Activated CD8-positive, alpha-beta T cell treated with anti-CD3 and anti-CD28 coated beads for 36 hours (primary cell): ENCODE measurements around the gene STAM. TPM values are rescaled to one million over a fixed set of nuclear protein-coding genes. Genes with fewer than 3 reads are reported as not detected.

Experiments
- ATAC-seq: fragments of 200-7000 bp; cut with Tn5 transposase; one replicate; pipeline ENCODE4 v1.10.0; 2021; ENCODE audit warnings: mild to moderate bottlenecking, moderate library complexity
- CTCF ChIA-PET: fragments of 350-600 bp; sonication (Branson Sonifier 250); formaldehyde crosslinking; loops from one replicate; lab custom pipeline; 2021; ENCODE audit warnings: antibody characterized with exemption; lab: Charles Lee
- POLR2A ChIA-PET: fragments of 350-600 bp; sonication (Branson Sonifier 250); formaldehyde crosslinking; loops from one replicate; lab custom pipeline; 2021; ENCODE audit warnings: antibody characterized with exemption; lab: Charles Lee
- DNase-seq: peaks from one replicate; pipeline ENCODE4 v3.0.0-alpha.2; 2020
- H3K27ac Mint-ChIP-seq: one replicate; pipeline ENCODE4 v1.8.0; 2021; ENCODE audit warnings: mild to moderate bottlenecking, mixed read lengths
- H3K27me3 Mint-ChIP-seq: one replicate; pipeline ENCODE4 v1.8.0; 2021; ENCODE audit warnings: mixed read lengths
- H3K36me3 Mint-ChIP-seq: one replicate; pipeline ENCODE4 v1.8.0; 2021; ENCODE audit warnings: low read depth, mixed read lengths
- H3K4me1 Mint-ChIP-seq: one replicate; pipeline ENCODE4 v1.8.0; 2021; ENCODE audit warnings: low read depth, mixed read lengths
- H3K4me3 Mint-ChIP-seq: one replicate; pipeline ENCODE4 v1.8.0; 2021; ENCODE audit warnings: mild to moderate bottlenecking, moderate library complexity, mixed read lengths
- H3K9me3 Mint-ChIP-seq: one replicate; pipeline ENCODE4 v1.8.0; 2021; ENCODE audit warnings: mixed read lengths
- intact Hi-C: fragments of 100-400 bp; cut with micrococcal nuclease; formaldehyde crosslinking; loops from one replicate; pipeline ENCODE4 v1.10.0; 2022
- total RNA-seq, 2 experiments: library from RNA; stranded (reverse); gene quantifications; one replicate each; pipeline ENCODE4 v1.2.3, GENCODE V29; 2021
- TF ChIP-seq, protein P1 (sequence below): fragments of 200-600 bp; IDR thresholded peaks from one replicate; pipeline ENCODE4 v1.8.0; 2022; ENCODE audit warnings: antibody characterized with exemption, mild to moderate bottlenecking

Gene STAM
- total RNA-seq, 2 experiments from 2014 or later, result 21.6 to 24.5 TPM

DNA sequence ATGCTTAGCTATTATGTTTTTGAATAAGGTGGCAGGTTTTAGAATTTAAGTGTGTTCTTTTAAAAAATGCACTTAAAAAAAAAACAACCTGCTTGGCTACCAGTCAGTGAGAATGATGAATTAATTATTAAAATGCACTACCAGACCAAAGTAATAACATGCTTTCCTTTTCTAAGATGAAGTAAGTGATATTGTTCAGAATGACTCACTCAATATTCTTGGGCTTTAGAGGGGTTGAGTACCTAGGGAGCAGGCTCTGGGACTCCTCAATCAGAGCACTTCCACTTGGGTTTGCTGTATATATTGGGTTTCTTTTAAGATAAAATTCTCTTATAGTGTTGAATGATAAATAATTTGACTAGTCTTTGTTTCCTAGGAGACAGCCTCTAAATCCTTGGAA, 8.6 kb downstream of the STAM start:
- TF ChIP-seq, protein P1, sequence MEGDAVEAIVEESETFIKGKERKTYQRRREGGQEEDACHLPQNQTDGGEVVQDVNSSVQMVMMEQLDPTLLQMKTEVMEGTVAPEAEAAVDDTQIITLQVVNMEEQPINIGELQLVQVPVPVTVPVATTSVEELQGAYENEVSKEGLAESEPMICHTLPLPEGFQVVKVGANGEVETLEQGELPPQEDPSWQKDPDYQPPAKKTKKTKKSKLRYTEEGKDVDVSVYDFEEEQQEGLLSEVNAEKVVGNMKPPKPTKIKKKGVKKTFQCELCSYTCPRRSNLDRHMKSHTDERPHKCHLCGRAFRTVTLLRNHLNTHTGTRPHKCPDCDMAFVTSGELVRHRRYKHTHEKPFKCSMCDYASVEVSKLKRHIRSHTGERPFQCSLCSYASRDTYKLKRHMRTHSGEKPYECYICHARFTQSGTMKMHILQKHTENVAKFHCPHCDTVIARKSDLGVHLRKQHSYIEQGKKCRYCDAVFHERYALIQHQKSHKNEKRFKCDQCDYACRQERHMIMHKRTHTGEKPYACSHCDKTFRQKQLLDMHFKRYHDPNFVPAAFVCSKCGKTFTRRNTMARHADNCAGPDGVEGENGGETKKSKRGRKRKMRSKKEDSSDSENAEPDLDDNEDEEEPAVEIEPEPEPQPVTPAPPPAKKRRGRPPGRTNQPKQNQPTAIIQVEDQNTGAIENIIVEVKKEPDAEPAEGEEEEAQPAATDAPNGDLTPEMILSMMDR, result no peak
- H3K27me3 Mint-ChIP-seq, result no peaks in the 10 kb centered on the region
- H3K4me3 Mint-ChIP-seq, result no peak overlapping the region
- intact Hi-C loops, result no loop called here
- H3K36me3 Mint-ChIP-seq, result peaks cover 76% of the 10 kb centered on the region
- peak overlapping the region; percentile 40 for H3K27ac Mint-ChIP-seq
- peaks cover 26% of the 10 kb centered on the region for H3K9me3 Mint-ChIP-seq
- POLR2A ChIA-PET, result interaction anchor here (1.1 to 3.9 kb wide), 2 partner anchors 8 to 15 kb away, joined by 4 to 19 read pairs; partner anchors contain the start of gene STAM
- no peak for DNase-seq
- CTCF ChIA-PET, result interaction anchor here (1.4 kb wide), 1 partner anchor 8 kb away, joined by 3 read pairs; no protein-coding TSS in a partner anchor
- peaks cover 85% of the 10 kb centered on the region for H3K4me1 Mint-ChIP-seq
- no peak for ATAC-seq

DNA sequence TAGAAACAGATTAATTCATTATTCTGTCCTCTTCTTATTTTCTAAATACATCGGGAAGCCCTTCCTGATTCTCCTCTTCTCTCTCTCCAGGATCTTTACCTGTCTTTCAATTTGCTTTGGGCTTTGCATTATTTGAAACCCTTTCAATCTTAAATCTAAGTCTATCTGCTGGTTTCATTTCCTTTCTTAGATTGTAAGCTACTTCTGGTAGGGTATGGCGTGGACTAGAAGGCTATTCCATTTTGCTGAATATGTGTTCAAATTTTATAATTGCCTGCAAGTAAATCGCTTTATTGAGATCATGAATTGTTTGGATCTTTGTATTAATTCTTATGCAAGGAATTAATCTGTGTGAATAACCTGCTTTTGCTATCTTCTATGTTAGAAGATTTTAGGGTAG, 11.1 kb downstream of the STAM start:
- POLR2A ChIA-PET, result interaction anchor here (1.5 to 3.9 kb wide), 2 partner anchors 10 to 19 kb away, joined by 3 to 19 read pairs; partner anchors contain the start of gene STAM
- H3K27me3 Mint-ChIP-seq, result no peaks in the 10 kb centered on the region
- TF ChIP-seq, protein P1, result no peak
- peak overlapping the region; percentile 43 for H3K27ac Mint-ChIP-seq
- H3K9me3 Mint-ChIP-seq, result peaks cover 28% of the 10 kb centered on the region
- H3K4me1 Mint-ChIP-seq, result peaks cover 76% of the 10 kb centered on the region
- H3K4me3 Mint-ChIP-seq, result no peak overlapping the region
- ATAC-seq (no peak), DNase-seq (no peak)
- intact Hi-C loops, result no loop called here
- CTCF ChIA-PET, result interaction anchor here (1.0 kb wide), 1 partner anchor 11 kb away, joined by 3 read pairs; the partner anchor contains the start of gene STAM
- H3K36me3 Mint-ChIP-seq, result peaks cover 74% of the 10 kb centered on the region

DNA sequence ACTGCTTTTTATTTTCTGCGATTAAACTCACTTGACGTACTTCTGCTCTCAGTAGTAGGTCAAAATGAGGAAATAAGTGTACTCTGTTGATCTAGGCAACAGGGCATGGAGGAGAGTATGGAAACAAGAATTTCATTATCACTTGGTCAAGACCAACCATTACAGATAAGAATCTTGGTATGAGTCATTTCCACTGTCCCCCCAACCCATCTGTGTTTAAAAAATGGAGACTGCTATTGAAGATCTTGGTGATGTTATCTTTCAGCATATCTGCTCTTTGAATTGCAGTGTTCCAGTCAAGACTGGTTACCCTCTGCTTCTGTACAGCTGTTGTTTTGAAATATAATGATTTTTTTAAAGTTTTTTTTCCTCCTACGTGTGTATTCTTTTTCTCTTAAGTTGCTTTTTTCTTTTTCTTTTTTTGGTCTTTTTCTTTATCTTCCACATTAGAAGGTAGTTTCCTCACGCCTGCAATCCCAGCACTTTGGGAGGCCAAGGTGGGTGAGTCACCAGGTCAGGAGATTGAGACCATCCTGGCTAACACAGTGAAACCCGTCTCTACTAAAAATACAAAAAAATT, 11.7 kb downstream of the STAM start:
- Mint-ChIP-seq H3K27ac (peak overlapping the region; percentile 66), H3K36me3 (peaks cover 72% of the 10 kb centered on the region), H3K4me1 (peaks cover 70% of the 10 kb centered on the region), H3K27me3 (no peaks in the 10 kb centered on the region), H3K4me3 (peak overlapping the region; percentile 10), H3K9me3 (peaks cover 28% of the 10 kb centered on the region)
- intact Hi-C loops, result no loop called here
- DNase-seq (no peak), ATAC-seq (peak; percentile 52)
- ChIA-PET CTCF (no interaction called here), POLR2A (interaction anchor here (1.5 to 3.9 kb wide), 2 partner anchors 11 to 18 kb away, joined by 3 to 19 read pairs; partner anchors contain the start of gene STAM)
- TF ChIP-seq, protein P1, result no peak

DNA sequence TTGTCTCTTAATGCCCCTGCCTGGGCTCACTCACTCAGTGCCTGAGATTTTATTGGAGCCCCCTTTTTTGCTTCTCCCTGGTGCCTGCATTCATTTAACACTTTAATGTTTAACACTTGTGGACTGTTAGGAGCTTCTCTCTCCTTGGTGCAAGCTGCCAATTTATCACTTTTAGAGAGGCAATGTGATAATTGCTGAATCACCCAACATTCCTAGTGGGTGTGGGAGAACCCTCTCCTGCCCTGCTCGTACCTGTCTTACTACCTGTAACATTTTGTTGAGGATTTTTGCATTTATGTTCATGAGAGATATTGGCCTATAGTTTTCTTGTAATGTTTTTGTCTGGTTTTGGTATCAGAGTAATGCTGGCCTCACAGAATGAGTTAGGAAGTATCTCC, 13.2 kb downstream of the STAM start:
- H3K4me1 Mint-ChIP-seq, result peaks cover 72% of the 10 kb centered on the region

DNA sequence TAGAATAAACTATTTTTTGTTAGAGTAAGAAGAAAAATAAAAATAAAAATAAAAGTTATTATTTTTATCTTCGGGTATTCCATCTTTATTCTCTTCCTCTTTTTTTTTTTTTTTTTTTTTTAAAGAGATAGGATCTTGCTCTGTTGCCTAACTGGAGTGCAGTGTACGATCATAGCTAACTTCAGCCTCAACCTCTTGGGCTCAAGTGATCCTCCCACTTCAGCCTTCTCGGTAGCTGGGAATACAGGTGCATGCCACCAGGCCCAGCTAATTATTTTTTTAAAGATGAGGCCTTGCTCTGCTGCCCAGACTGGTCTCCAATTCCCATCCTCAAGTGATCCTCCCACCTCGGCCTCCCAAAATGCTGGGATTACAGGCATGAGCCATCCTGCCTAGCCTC, 15.4 kb downstream of the STAM start:
- ATAC-seq (no peak), DNase-seq (no peak)
- Mint-ChIP-seq H3K36me3 (peaks cover 70% of the 10 kb centered on the region), H3K4me1 (peaks cover 75% of the 10 kb centered on the region), H3K27ac (no peak overlapping the region), H3K4me3 (no peak overlapping the region), H3K9me3 (peaks cover 16% of the 10 kb centered on the region), H3K27me3 (no peaks in the 10 kb centered on the region)
- ChIA-PET POLR2A (no interaction called here), CTCF (no interaction called here)
- intact Hi-C loops, result no loop called here
- TF ChIP-seq, protein P1, result no peak

More for the DNA sequence above, 13.2 kb downstream of the STAM start:
- TF ChIP-seq, protein P1, result no peak
- DNase-seq, result no peak
- Mint-ChIP-seq H3K27ac (peak overlapping the region; percentile 16), H3K4me3 (no peak overlapping the region), H3K9me3 (peaks cover 28% of the 10 kb centered on the region), H3K27me3 (no peaks in the 10 kb centered on the region), H3K36me3 (peaks cover 75% of the 10 kb centered on the region)
- CTCF ChIA-PET, result no interaction called here
- intact Hi-C loops, result no loop called here
- POLR2A ChIA-PET, result no interaction called here
- ATAC-seq, result no peak
